GM23338 (cell line): Measurements from ENCODE around the gene FNDC1. TPM values are rescaled to one million over a fixed set of nuclear protein-coding genes. Genes with fewer than 3 reads are reported as not detected.

Experiments used
- ATAC-seq: fragments of 200-7000 bp; cut with Tn5 transposase; 3 replicates; pipeline ENCODE4 v1.9.1; 2020
- DNase-seq: peaks from one replicate; pipeline ENCODE4 v3.0.0-alpha.2; 2015; ENCODE audit warnings: low spot score
- H2AFZ ChIP-seq: fragments of 200-600 bp; sonication (generic); 2 replicates; pipeline ENCODE4 v1.8.0; 2016; ENCODE audit warnings: antibody characterized with exemption, mild to moderate bottlenecking, moderate library complexity
- H3F3A ChIP-seq: fragments of 200-600 bp; sonication (generic); replicated peaks from 2 replicates; pipeline ENCODE4 v1.8.0; 2017; ENCODE audit warnings: antibody characterized with exemption, mixed run types, low read depth
- H3K27ac ChIP-seq: fragments of 200-600 bp; sonication (generic); 2 replicates; pipeline ENCODE4 v1.6.1; 2016; ENCODE audit warnings: low read depth
- H3K27me3 ChIP-seq: fragments of 200-600 bp; sonication (generic); 2 replicates; pipeline ENCODE4 v1.8.0; 2016; ENCODE audit warnings: mild to moderate bottlenecking, mixed run types, moderate library complexity; ENCODE audit not compliant: insufficient read depth
- H3K36me3 ChIP-seq: fragments of 200-600 bp; sonication (generic); 2 replicates; pipeline ENCODE4 v1.8.0; 2016; ENCODE audit warnings: mild to moderate bottlenecking; ENCODE audit not compliant: insufficient read depth
- H3K4me1 ChIP-seq: fragments of 200-600 bp; sonication (generic); 2 replicates; pipeline ENCODE4 v1.8.0; 2016; ENCODE audit warnings: mild to moderate bottlenecking, moderate library complexity; ENCODE audit not compliant: insufficient read depth
- H3K4me2 ChIP-seq: fragments of 200-600 bp; sonication (generic); 2 replicates; pipeline ENCODE4 v1.7.1; 2017; ENCODE audit warnings: mixed run types
- H3K4me3 ChIP-seq: fragments of 200-600 bp; sonication (generic); 2 replicates; pipeline ENCODE4 v1.6.1; 2016; ENCODE audit warnings: mixed run types
- H3K79me2 ChIP-seq: fragments of 200-600 bp; sonication (generic); replicated peaks from 2 replicates; pipeline ENCODE4 v1.8.0; 2017; ENCODE audit warnings: mild to moderate bottlenecking; ENCODE audit not compliant: insufficient read depth
- H3K9me2 ChIP-seq: fragments of 200-600 bp; sonication (generic); 2 replicates; pipeline ENCODE4 v1.8.0; 2017; ENCODE audit not compliant: insufficient read depth
- H4K20me1 ChIP-seq: fragments of 200-600 bp; sonication (generic); replicated peaks from 2 replicates; pipeline ENCODE4 v1.8.0; 2017; ENCODE audit warnings: mild to moderate bottlenecking; ENCODE audit not compliant: insufficient read depth
- H3K27ac Mint-ChIP-seq: 2 replicates; pipeline ENCODE4 v1.8.0; 2020; ENCODE audit warnings: inconsistent platforms, mild to moderate bottlenecking, moderate library complexity, mixed read lengths
- H3K27me3 Mint-ChIP-seq: 3 replicates; pipeline ENCODE4 v1.8.0; 2022; ENCODE audit warnings: low read depth, mild to moderate bottlenecking, moderate library complexity, mixed read lengths, inconsistent platforms; ENCODE audit not compliant: insufficient read depth, poor library complexity
- H3K36me3 Mint-ChIP-seq: 3 replicates; pipeline ENCODE4 v1.8.0; 2021; ENCODE audit warnings: low read depth, mild to moderate bottlenecking, inconsistent platforms, moderate library complexity, mixed read lengths
- H3K4me1 Mint-ChIP-seq: 3 replicates; pipeline ENCODE4 v1.8.0; 2020; ENCODE audit warnings: mild to moderate bottlenecking, inconsistent platforms, mixed read lengths
- H3K4me3 Mint-ChIP-seq: 3 replicates; pipeline ENCODE4 v1.8.0; 2021; ENCODE audit warnings: moderate library complexity, mild to moderate bottlenecking, inconsistent platforms, mixed read lengths
- H3K9me3 Mint-ChIP-seq: 3 replicates; pipeline ENCODE4 v1.8.0; 2020; ENCODE audit warnings: moderate library complexity, mild to moderate bottlenecking, inconsistent platforms, mixed read lengths
- CREB1 ChIP-seq: fragments of 250-450 bp; sonication (Bioruptor Pico); IDR thresholded peaks from 2 replicates; pipeline ENCODE4 v1.5.0; 2020; ENCODE audit warnings: low read depth, mild to moderate bottlenecking, moderate library complexity
- CTCF ChIP-seq, 2 experiments: fragments of 200-600 bp in 1 of 2; sonication (generic) in 1 of 2; conservative IDR thresholded peaks; 2 replicates each; pipeline versions ENCODE4 v1.5.1 to v1.6.1; 2016 to 2017; ENCODE audit warnings: antibody characterized with exemption in 2 of 2, low read depth in 2 of 2, mild to moderate bottlenecking in 2 of 2, moderate library complexity in 1 of 2
- ETS1 ChIP-seq: IDR thresholded peaks from 2 replicates; pipeline ENCODE4 v1.6.1; 2016; ENCODE audit warnings: antibody characterized with exemption
- EZH2 ChIP-seq: fragments of 200-600 bp; sonication (generic); IDR thresholded peaks from one replicate; pipeline ENCODE4 v1.8.0; 2017; ENCODE audit warnings: antibody characterized with exemption, mild to moderate bottlenecking, low read depth; ENCODE audit not compliant: unreplicated experiment
- JUNB ChIP-seq: IDR thresholded peaks from one replicate; pipeline ENCODE4 v1.6.1; 2016; ENCODE audit warnings: antibody characterized with exemption; ENCODE audit not compliant: unreplicated experiment
- POLR2AphosphoS5 ChIP-seq: IDR thresholded peaks from 2 replicates; pipeline ENCODE4 v1.6.1; 2016; ENCODE audit warnings: antibody characterized with exemption, low read depth
- REST ChIP-seq: IDR thresholded peaks from one replicate; pipeline ENCODE4 v1.6.1; 2018; ENCODE audit warnings: antibody characterized with exemption; ENCODE audit not compliant: unreplicated experiment
- STAT1 ChIP-seq: IDR thresholded peaks from one replicate; pipeline ENCODE4 v1.6.1; 2016; ENCODE audit warnings: antibody characterized with exemption; ENCODE audit not compliant: unreplicated experiment
- ZNF331 ChIP-seq: fragments of 250-450 bp; sonication (Bioruptor Pico); IDR thresholded peaks from 2 replicates; pipeline ENCODE4 v1.5.0; 2020; ENCODE audit warnings: low read depth, mild to moderate bottlenecking, moderate library complexity
- polyA plus RNA-seq: library from polyadenylated mRNA; unstranded; fragments of >200 nt; fragmentation: Nextera tagmentation; extraction: Ambion mirVana; gene quantifications from 2 replicates; pipeline ENCODE4 v1.2.1, GENCODE V29; 2016
- total RNA-seq: library from RNA; depleted of rRNA; stranded (reverse); fragments of >200 nt; shearing (Covaris generic); gene quantifications from 2 replicates; pipeline ENCODE4 v1.2.3, GENCODE V29; 2014

FNDC1 gene
- total and polyA plus RNA-seq, 2 experiments from 2014 or later = 0.38 to 0.57 TPM

- TF ChIP-seq REST = no peak
- TF ChIP-seq JUNB = no peak
- TF ChIP-seq ZNF331 (CRISPR knock-in tag) = no peak
Measured at GRCh38 chr6:159308198-159308597, 139.0 kb downstream of the FNDC1 start (continued).

GRCh38 chr6:159309723-159310122 lies 140.5 kb downstream of the FNDC1 start:
- peaks cover 7% of the 10 kb centered on the region; the same call in 2 of the 3 replicates for H3K4me1 Mint-ChIP-seq
- TF ChIP-seq ETS1 = no peak
- no peak for TF ChIP-seq REST
- no peak for TF ChIP-seq EZH2
- TF ChIP-seq CTCF (conservative IDR thresholded peaks at IDR 0.05; ENCODE audit: low read depth in 2 of 2) = no peak
- no peak for TF ChIP-seq JUNB
- TF ChIP-seq STAT1 = no peak
- TF ChIP-seq CREB1 (CRISPR knock-in tag) = no peak
- no peak for TF ChIP-seq POLR2AphosphoS5

More at GRCh38 chr6:159309723-159310122, 140.5 kb downstream of the FNDC1 start:
- no peak overlapping the region for H3K4me3 Mint-ChIP-seq
- no peak overlapping the region for H3K27ac ChIP-seq
- H3K27ac Mint-ChIP-seq = no peak overlapping the region
- ATAC-seq = no peak
- no peak overlapping the region for H3K4me3 ChIP-seq
- H3K4me2 ChIP-seq = no peak overlapping the region
- H2AFZ ChIP-seq = no peak overlapping the region
- no peaks in the 10 kb centered on the region for H3K36me3 ChIP-seq
- no peak for DNase-seq
- no peaks in the 10 kb centered on the region for H3K9me2 ChIP-seq
- H3K27me3 Mint-ChIP-seq = no peaks in the 10 kb centered on the region
- no peaks in the 10 kb centered on the region for H3K79me2 ChIP-seq
- no peaks in the 10 kb centered on the region for H3K9me3 Mint-ChIP-seq
- H4K20me1 ChIP-seq = no peaks in the 10 kb centered on the region
- H3K27me3 ChIP-seq = no peaks in the 10 kb centered on the region
- H3K4me1 ChIP-seq = no peaks in the 10 kb centered on the region
- H3K36me3 Mint-ChIP-seq = no peaks in the 10 kb centered on the region
- H3F3A ChIP-seq = no peaks in the 10 kb centered on the region
